Activated effector memory CD4-positive, alpha-beta T cell treated with anti-CD3 and anti-CD28 coated beads, Interleukin-2, amount 50 U/mL, for 16 hours (primary cell): Measurements from ENCODE around the gene INPP5J.
"Not testable (repeated sequence)": the region's sequence is repeated elsewhere in the genome, so short reads cannot be mapped to it uniquely, and the experiment has no call there.

Source experiments
- DNase-seq: peaks from one replicate; pipeline ENCODE4 v3.0.0-alpha.2; 2020

Gene INPP5J

GRCh38 chr22:31102441-31103081 lies 20.2 kb upstream of the INPP5J start:
- DNase-seq, result no peak

- DNase-seq, result no peak
These were observed 19.7 kb upstream of the INPP5J start for GRCh38 chr22:31103111-31103510.

GRCh38 chr22:31103899-31104694 lies 18.7 kb upstream of the INPP5J start:
- DNase-seq, result no peak

GRCh38 chr22:31104869-31105268 lies 17.9 kb upstream of the INPP5J start:
- peak; percentile 68 for DNase-seq

- DNase-seq, result no peak
These were observed 17.4 kb upstream of the INPP5J start for GRCh38 chr22:31105282-31105929.

GRCh38 chr22:31106001-31106571 lies 16.7 kb upstream of the INPP5J start:
- no peak for DNase-seq

GRCh38 chr22:31106731-31107177 lies 16.0 kb upstream of the INPP5J start:
- DNase-seq, result no peak

GRCh38 chr22:31107178-31107893 lies 15.4 kb upstream of the INPP5J start, which contains the start of gene SELENOM:
SELENOM (minus strand) TSS chr22:31107568; CDS start chr22:31107505, 63 bp downstream.
- peak; percentile 95 for DNase-seq

GRCh38 chr22:31107894-31108218 lies 14.9 kb upstream of the INPP5J start:
- no peak for DNase-seq

- DNase-seq, result not testable (repeated sequence)
These were observed 10.1 kb upstream of the INPP5J start for GRCh38 chr22:31112547-31113091.

- DNase-seq, result no peak
These were observed 4.5 kb upstream of the INPP5J start for GRCh38 chr22:31118046-31118820.

- no peak for DNase-seq
These were observed 3.6 kb upstream of the INPP5J start for GRCh38 chr22:31119026-31119717.

GRCh38 chr22:31120230-31120629 lies 2.5 kb upstream of the INPP5J start:
- DNase-seq, result no peak

GRCh38 chr22:31120642-31121041 lies 2.1 kb upstream of the INPP5J start:
- DNase-seq, result no peak

- no peak for DNase-seq
These were observed 1.4 kb upstream of the INPP5J start for GRCh38 chr22:31121403-31121802.

- DNase-seq, result no peak
These were observed 602 bp upstream of the INPP5J start for GRCh38 chr22:31122196-31122531.

GRCh38 chr22:31123292-31123602 lies 481 bp downstream of the INPP5J start:
- no peak for DNase-seq

GRCh38 chr22:31124290-31124689 lies 1.5 kb downstream of the INPP5J start:
- no peak for DNase-seq

GRCh38 chr22:31124811-31125465 lies 2.2 kb downstream of the INPP5J start:
- DNase-seq, result no peak

GRCh38 chr22:31125521-31126117 lies 2.9 kb downstream of the INPP5J start:
- no peak for DNase-seq
